Smooth muscle cell (in vitro differentiated cells): ENCODE measurements around the gene OSGIN1. TPM values are rescaled to one million over a fixed set of nuclear protein-coding genes. Genes with fewer than 3 reads are reported as not detected.

ENCODE experiments used
- DNase-seq: peaks from one replicate; lab custom pipeline; 2025; ENCODE audit not compliant: unreplicated experiment; lab: John Stamatoyannopoulos, UW
- H2AFZ ChIP-seq: fragments of 200-600 bp; sonication (generic); 2 replicates; pipeline ENCODE4 v1.6.0; 2016; ENCODE audit warnings: antibody characterized with exemption, low read depth, mild to moderate bottlenecking
- H3F3A ChIP-seq: fragments of 200-600 bp; sonication (generic); 2 replicates; pipeline ENCODE4 v1.6.0; 2017; ENCODE audit warnings: antibody characterized with exemption, low read depth
- H3K27ac ChIP-seq: fragments of 200-600 bp; sonication (generic); 2 replicates; pipeline ENCODE4 v1.5.1; 2016; ENCODE audit warnings: low read depth, mild to moderate bottlenecking
- H3K27me3 ChIP-seq: fragments of 200-600 bp; sonication (generic); 2 replicates; pipeline ENCODE4 v1.6.1; 2016; ENCODE audit warnings: low read depth, mild to moderate bottlenecking
- H3K36me3 ChIP-seq: fragments of 200-600 bp; sonication (generic); 2 replicates; pipeline ENCODE4 v1.5.1; 2016; ENCODE audit warnings: low read depth
- H3K4me1 ChIP-seq: fragments of 200-600 bp; sonication (generic); 2 replicates; pipeline ENCODE4 v1.5.1; 2016; ENCODE audit warnings: low read depth
- H3K4me2 ChIP-seq: fragments of 200-600 bp; sonication (generic); 2 replicates; pipeline ENCODE4 v1.6.0; 2016; ENCODE audit warnings: mild to moderate bottlenecking
- H3K4me3 ChIP-seq: fragments of 200-600 bp; sonication (generic); 2 replicates; pipeline ENCODE4 v1.5.1; 2016; ENCODE audit warnings: mild to moderate bottlenecking
- H3K79me2 ChIP-seq: fragments of 200-600 bp; sonication (generic); 2 replicates; pipeline ENCODE4 v1.6.0; 2016; ENCODE audit warnings: low read depth, mild to moderate bottlenecking
- H3K9ac ChIP-seq: fragments of 200-600 bp; sonication (generic); 2 replicates; pipeline ENCODE4 v1.6.0; 2016; ENCODE audit warnings: low read depth
- H3K9me3 ChIP-seq: fragments of 200-600 bp; sonication (generic); replicated peaks from 2 replicates; pipeline ENCODE4 v1.5.1; 2016; ENCODE audit warnings: low read depth
- H4K20me1 ChIP-seq: fragments of 200-600 bp; sonication (generic); 2 replicates; pipeline ENCODE4 v1.6.0; 2016; ENCODE audit warnings: low read depth
- CTCF ChIP-seq: fragments of 200-600 bp; sonication (generic); IDR thresholded peaks from 2 replicates; pipeline ENCODE4 v1.5.1; 2017; ENCODE audit warnings: borderline replicate concordance, mild to moderate bottlenecking, antibody characterized with exemption; ENCODE audit not compliant: insufficient read depth, poor library complexity, severe bottlenecking
- WGBS: methylation state at CpG from one replicate; pipeline ENCODE4 v1.1.7; 2016; ENCODE audit warnings: low lambda C conversion rate; 5-methylcytosine and 5-hydroxymethylcytosine counted together
- polyA plus RNA-seq: library from polyadenylated mRNA; unstranded; fragments of >200 nt; fragmentation: Nextera tagmentation; extraction: Ambion mirVana; gene quantifications from 2 replicates; pipeline ENCODE4 v1.2.1, GENCODE V29; 2016
- total RNA-seq: library from RNA; depleted of rRNA; stranded (reverse); fragments of >200 nt; gene quantifications from 2 replicates; pipeline ENCODE4 v1.2.3, GENCODE V29; 2014

Gene OSGIN1
- total and polyA plus RNA-seq, 2 experiments from 2014 or later = 8.9 to 12.4 TPM

DNA sequence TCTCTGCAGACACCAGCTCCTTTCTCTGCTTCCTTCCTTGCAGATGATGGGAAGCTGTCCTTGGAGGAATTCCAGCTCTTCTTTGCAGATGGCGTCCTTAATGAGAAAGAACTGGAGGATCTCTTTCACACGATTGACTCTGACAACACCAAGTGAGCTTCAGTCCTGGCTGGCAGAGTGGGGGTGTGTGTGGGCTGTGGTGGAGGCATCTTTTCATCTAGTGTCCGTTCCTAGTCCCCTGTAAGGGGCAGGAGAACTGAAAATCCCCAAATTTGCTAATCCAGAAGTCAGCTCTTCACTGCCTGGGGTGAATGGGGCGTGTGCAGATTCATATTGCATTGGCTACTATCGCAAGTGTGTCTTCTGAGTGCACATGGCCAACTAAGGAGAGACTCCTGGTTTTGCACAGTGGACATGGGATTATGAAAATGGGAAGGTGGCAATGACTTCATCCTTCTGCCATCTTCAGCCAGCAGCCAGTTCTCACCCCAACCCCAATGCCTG, 25.4 kb downstream of the OSGIN1 start:
- no peak overlapping the region for H3K4me2 ChIP-seq
- H4K20me1 ChIP-seq = no peaks in the 10 kb centered on the region
- H3K79me2 ChIP-seq = no peaks in the 10 kb centered on the region
- H3K4me3 ChIP-seq = no peak overlapping the region
- no peaks in the 10 kb centered on the region for H3F3A ChIP-seq
- H3K36me3 ChIP-seq = no peaks in the 10 kb centered on the region
- H3K27ac ChIP-seq = no peak overlapping the region
- DNase-seq = no peak
- TF ChIP-seq CTCF = no peak
- no peaks in the 10 kb centered on the region for H3K4me1 ChIP-seq
- no peaks in the 10 kb centered on the region for H3K9me3 ChIP-seq
- H3K27me3 ChIP-seq = no peaks in the 10 kb centered on the region
- H2AFZ ChIP-seq = no peak overlapping the region
- WGBS = 75% methylated on average over 5 of the region's 5 CpGs
- no peak overlapping the region for H3K9ac ChIP-seq

DNA sequence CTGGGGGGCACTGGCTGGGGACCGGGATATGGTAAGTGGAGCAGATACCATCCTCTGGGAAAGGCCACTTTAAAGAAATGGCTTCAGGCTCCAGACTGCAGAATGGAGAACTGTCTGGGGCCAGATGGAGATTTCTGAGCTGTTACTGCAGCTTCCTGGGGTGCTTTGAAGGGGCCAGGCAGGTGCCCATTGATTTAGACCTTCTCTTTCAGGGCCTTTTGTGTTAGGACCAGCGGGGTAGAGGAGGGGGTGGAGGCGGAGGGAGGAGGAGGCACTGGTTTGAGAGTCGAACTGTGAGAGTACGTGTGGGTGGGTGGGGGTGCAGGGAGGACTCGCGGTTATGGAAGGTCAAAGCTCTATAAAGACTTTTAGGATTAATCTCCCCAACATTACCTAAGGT, 26.4 kb downstream of the OSGIN1 start:
- Histone ChIP-seq H3K79me2 (no peaks in the 10 kb centered on the region), H3K9ac (no peak overlapping the region), H3K9me3 (no peaks in the 10 kb centered on the region), H3K4me1 (no peaks in the 10 kb centered on the region), H3K36me3 (no peaks in the 10 kb centered on the region), H4K20me1 (no peaks in the 10 kb centered on the region), H3K4me3 (no peak overlapping the region), H3K4me2 (no peak overlapping the region), H3K27ac (no peak overlapping the region), H3K27me3 (no peaks in the 10 kb centered on the region), H2AFZ (no peak overlapping the region), H3F3A (no peaks in the 10 kb centered on the region)
- TF ChIP-seq CTCF = no peak
- DNase-seq = no peak
- WGBS = 83% methylated on average over 7 of the region's 7 CpGs

GRCh38 chr16:83980794-83981193, 27.8 kb downstream of the OSGIN1 start:
- Histone ChIP-seq H4K20me1 (no peaks in the 10 kb centered on the region), H3K4me2 (no peak overlapping the region), H3K27me3 (no peaks in the 10 kb centered on the region), H3K9ac (no peak overlapping the region), H3F3A (no peaks in the 10 kb centered on the region), H3K36me3 (no peaks in the 10 kb centered on the region), H3K4me3 (no peak overlapping the region), H3K79me2 (no peaks in the 10 kb centered on the region), H3K27ac (no peak overlapping the region), H2AFZ (no peak overlapping the region), H3K9me3 (no peaks in the 10 kb centered on the region), H3K4me1 (no peaks in the 10 kb centered on the region)
- WGBS = 84% methylated on average over 2 of the region's 2 CpGs
- no peak for TF ChIP-seq CTCF
- DNase-seq = no peak

GRCh38 chr16:83981799-83982198, 28.8 kb downstream of the OSGIN1 start:
- no peak for DNase-seq
- 97% methylated on average over 8 of the region's 8 CpGs for WGBS
- no peak for TF ChIP-seq CTCF

More at GRCh38 chr16:83981799-83982198, 28.8 kb downstream of the OSGIN1 start:
- H3K27me3 ChIP-seq = no peaks in the 10 kb centered on the region
- no peak overlapping the region for H3K4me3 ChIP-seq
- no peaks in the 10 kb centered on the region for H4K20me1 ChIP-seq
- no peaks in the 10 kb centered on the region for H3F3A ChIP-seq
- no peaks in the 10 kb centered on the region for H3K4me1 ChIP-seq
- H3K9me3 ChIP-seq = no peaks in the 10 kb centered on the region
- H3K27ac ChIP-seq = no peak overlapping the region
- no peaks in the 10 kb centered on the region for H3K79me2 ChIP-seq
- no peaks in the 10 kb centered on the region for H3K36me3 ChIP-seq
- H3K9ac ChIP-seq = no peak overlapping the region
- no peak overlapping the region for H3K4me2 ChIP-seq
- H2AFZ ChIP-seq = no peak overlapping the region
